Upper lobe of left lung (tissue), 6 donors: ENCODE data around the gene SGCE. TPM values are rescaled to one million over a fixed set of nuclear protein-coding genes. Genes with fewer than 3 reads are reported as not detected.
A peak's percentile ranks its signal among the peaks of the same experiment; 100 is the strongest.

Experiments
- ATAC-seq, 2 donors: fragments of 200-7000 bp; cut with Tn5 transposase; one replicate each; pipeline ENCODE4 v1.9.1; 2022; ENCODE audit warnings: mild to moderate bottlenecking in 2 of 2, moderate library complexity in 2 of 2; ENCODE audit not compliant: low FRiP score in 2 of 2
- DNase-seq, 2 donors: peaks; one replicate each; pipeline ENCODE4 v3.0.0-alpha.2; 2019 to 2020
- H3K27ac ChIP-seq, 4 donors: fragments of 200-600 bp; sonication (generic); one replicate each; pipeline ENCODE4 v1.5.1; 2016 to 2019
- H3K27me3 ChIP-seq, 4 donors: fragments of 200-600 bp; sonication (generic); one replicate each; pipeline ENCODE4 v1.5.1; 2017 to 2019
- H3K36me3 ChIP-seq, 4 donors: fragments of 200-600 bp; sonication (generic); one replicate each; pipeline ENCODE4 v1.5.1; 2016 to 2019
- H3K4me1 ChIP-seq, 4 donors: fragments of 200-600 bp; sonication (generic); one replicate each; pipeline ENCODE4 v1.5.1; 2018 to 2019
- H3K4me3 ChIP-seq, 4 donors: fragments of 200-600 bp; sonication (generic); one replicate each; pipeline ENCODE4 v1.5.1; 2017 to 2019; ENCODE audit warnings: mild to moderate bottlenecking in 2 of 4, moderate library complexity in 1 of 4
- H3K9me3 ChIP-seq, 4 donors: fragments of 200-600 bp; sonication (generic); one replicate each; pipeline ENCODE4 v1.5.1; 2018 to 2019
- EP300 ChIP-seq, 4 donors: sonication (generic); formaldehyde crosslinking; IDR thresholded peaks; one replicate each; pipeline ENCODE4 v1.5.1; 2017; ENCODE audit warnings: antibody characterized with exemption in 4 of 4, control low read depth in 2 of 4
- POLR2A ChIP-seq, 4 donors: fragments of 450-650 bp; IDR thresholded peaks; one replicate each; pipeline ENCODE4 v1.5.1; 2016 to 2017; ENCODE audit warnings: antibody characterized with exemption in 4 of 4, mild to moderate bottlenecking in 2 of 4
- POLR2AphosphoS5 ChIP-seq, 2 donors: sonication (generic); formaldehyde crosslinking; IDR thresholded peaks; one replicate each; pipeline ENCODE4 v1.5.1; 2017; ENCODE audit warnings: antibody characterized with exemption in 2 of 2
- WGBS, 2 donors: methylation state at CpG; one replicate each; pipeline ENCODE4 v1.1.5; 2017 to 2018; 5-methylcytosine and 5-hydroxymethylcytosine counted together
- total RNA-seq, 6 donors: library from RNA; depleted of rRNA in 4 of 6; stranded (reverse); fragments of >200 nt in 4 of 6; gene quantifications; one replicate each; pipeline versions ENCODE4 v1.1.0 to v1.2.1, GENCODE V29; 2016 to 2021
- TF ChIP-seq, protein P1 (sequence below), 6 experiments: fragments of 450-650 bp in 4 of 6; fragments of 200-600 bp in 2 of 6; sonication (generic) in 2 of 6; IDR thresholded peaks; one replicate each; pipeline ENCODE4 v1.5.1; 2016 to 2019; ENCODE audit warnings: antibody characterized with exemption in 6 of 6
- donor health status: DM: no; HTN: no; CAD: no; lungs with moderate emphysema.
- donor health status: DM: no; HTN: yes; CAD: no; lungs with severe emphysema.

SGCE gene
- total RNA-seq, 6 donors from 2014 or later, result 42.8 to 136 (median 68.1) TPM

GRCh38 chr7:94632338-94633013 is 23.5 kb downstream of the SGCE start:
- no peak for TF ChIP-seq POLR2A (IDR thresholded peaks at IDR 0.05)
- Histone ChIP-seq H3K4me1 (peaks cover 0 to 13% (median 0%) of the 10 kb centered on the region in 4 donors), H3K4me3 (no peak overlapping the region), H3K36me3 (no peaks in the 10 kb centered on the region), H3K27me3 (no peaks in the 10 kb centered on the region), H3K9me3 (no peaks in the 10 kb centered on the region), H3K27ac (no peak overlapping the region)
- ATAC-seq (no peak), DNase-seq (no peak)
- 35 to 45% methylated on average over 5 of the region's 5 CpGs for WGBS, 2 donors

GRCh38 chr7:94630855-94631254 is 25.1 kb downstream of the SGCE start:
- no peak overlapping the region for H3K4me3 ChIP-seq
- peaks cover 0 to 13% (median 0%) of the 10 kb centered on the region in 4 donors for H3K4me1 ChIP-seq
- TF ChIP-seq POLR2A (IDR thresholded peaks at IDR 0.05) (no peak), EP300 (IDR thresholded peaks at IDR 0.05) (no peak), POLR2AphosphoS5 (IDR thresholded peaks at IDR 0.05) (no peak)
- no peak for DNase-seq
- no peak overlapping the region for H3K27ac ChIP-seq
- no peaks in the 10 kb centered on the region for H3K36me3 ChIP-seq
- no peaks in the 10 kb centered on the region for H3K9me3 ChIP-seq
- H3K27me3 ChIP-seq, result no peaks in the 10 kb centered on the region
- no peak for ATAC-seq
- 61 to 65% methylated on average over 4 of the region's 4 CpGs for WGBS, 2 donors

- H3K27ac ChIP-seq, result no peak overlapping the region
- no peak overlapping the region for H3K4me3 ChIP-seq
- H3K4me1 ChIP-seq, result peaks cover 0 to 9% (median 3%) of the 10 kb centered on the region in 4 donors
- H3K27me3 ChIP-seq, result no peaks in the 10 kb centered on the region
- no peaks in the 10 kb centered on the region for H3K9me3 ChIP-seq
- ATAC-seq (no peak), DNase-seq (no peak)
- TF ChIP-seq, protein P1, sequence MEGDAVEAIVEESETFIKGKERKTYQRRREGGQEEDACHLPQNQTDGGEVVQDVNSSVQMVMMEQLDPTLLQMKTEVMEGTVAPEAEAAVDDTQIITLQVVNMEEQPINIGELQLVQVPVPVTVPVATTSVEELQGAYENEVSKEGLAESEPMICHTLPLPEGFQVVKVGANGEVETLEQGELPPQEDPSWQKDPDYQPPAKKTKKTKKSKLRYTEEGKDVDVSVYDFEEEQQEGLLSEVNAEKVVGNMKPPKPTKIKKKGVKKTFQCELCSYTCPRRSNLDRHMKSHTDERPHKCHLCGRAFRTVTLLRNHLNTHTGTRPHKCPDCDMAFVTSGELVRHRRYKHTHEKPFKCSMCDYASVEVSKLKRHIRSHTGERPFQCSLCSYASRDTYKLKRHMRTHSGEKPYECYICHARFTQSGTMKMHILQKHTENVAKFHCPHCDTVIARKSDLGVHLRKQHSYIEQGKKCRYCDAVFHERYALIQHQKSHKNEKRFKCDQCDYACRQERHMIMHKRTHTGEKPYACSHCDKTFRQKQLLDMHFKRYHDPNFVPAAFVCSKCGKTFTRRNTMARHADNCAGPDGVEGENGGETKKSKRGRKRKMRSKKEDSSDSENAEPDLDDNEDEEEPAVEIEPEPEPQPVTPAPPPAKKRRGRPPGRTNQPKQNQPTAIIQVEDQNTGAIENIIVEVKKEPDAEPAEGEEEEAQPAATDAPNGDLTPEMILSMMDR (IDR thresholded peaks at IDR 0.05), result no peak
- TF ChIP-seq POLR2AphosphoS5 (IDR thresholded peaks at IDR 0.05), result no peak
- peaks cover 0 to 4% (median 0%) of the 10 kb centered on the region in 4 donors for H3K36me3 ChIP-seq
- WGBS, 2 donors, result 62 to 69% methylated on average over 3 of the region's 3 CpGs
These were observed 32.1 kb downstream of the SGCE start for GRCh38 chr7:94623820-94624219.

- no peak for DNase-seq
- no peaks in the 10 kb centered on the region for H3K27me3 ChIP-seq
- no peak overlapping the region for H3K27ac ChIP-seq
- peaks cover 0 to 8% (median 0%) of the 10 kb centered on the region in 4 donors for H3K36me3 ChIP-seq
- peaks cover 0 to 9% (median 3%) of the 10 kb centered on the region in 4 donors for H3K4me1 ChIP-seq
- no peaks in the 10 kb centered on the region for H3K9me3 ChIP-seq
- no peak for ATAC-seq
- TF ChIP-seq EP300 (IDR thresholded peaks at IDR 0.05) (no peak), POLR2AphosphoS5 (IDR thresholded peaks at IDR 0.05) (no peak), POLR2A (IDR thresholded peaks at IDR 0.05) (no peak)
- TF ChIP-seq, protein P1 (IDR thresholded peaks at IDR 0.05), result no peak
- no peak overlapping the region for H3K4me3 ChIP-seq
- WGBS, 2 donors, result 93 to 97% methylated on average over 2 of the region's 2 CpGs
These were observed 34.8 kb downstream of the SGCE start for GRCh38 chr7:94621120-94621519.

- H3K27ac ChIP-seq, result no peak overlapping the region
- H3K4me3 ChIP-seq, result no peak overlapping the region
- peaks cover 0 to 9% (median 3%) of the 10 kb centered on the region in 4 donors for H3K4me1 ChIP-seq
- H3K9me3 ChIP-seq, result no peaks in the 10 kb centered on the region
- TF ChIP-seq POLR2AphosphoS5 (IDR thresholded peaks at IDR 0.05), result peak; percentile 11 to 19
- TF ChIP-seq, protein P1 (IDR thresholded peaks at IDR 0.05), result no peak
- DNase-seq (peak in 1 of 2 donors; percentile 70), ATAC-seq (peak; percentile 67 to 89)
- peaks cover 0 to 8% (median 0%) of the 10 kb centered on the region in 4 donors for H3K36me3 ChIP-seq
- H3K27me3 ChIP-seq, result no peaks in the 10 kb centered on the region
- WGBS, 2 donors, result 23 to 42% methylated on average over 2 of the region's 2 CpGs
These were observed 35.2 kb downstream of the SGCE start for GRCh38 chr7:94620703-94621118.

DNA sequence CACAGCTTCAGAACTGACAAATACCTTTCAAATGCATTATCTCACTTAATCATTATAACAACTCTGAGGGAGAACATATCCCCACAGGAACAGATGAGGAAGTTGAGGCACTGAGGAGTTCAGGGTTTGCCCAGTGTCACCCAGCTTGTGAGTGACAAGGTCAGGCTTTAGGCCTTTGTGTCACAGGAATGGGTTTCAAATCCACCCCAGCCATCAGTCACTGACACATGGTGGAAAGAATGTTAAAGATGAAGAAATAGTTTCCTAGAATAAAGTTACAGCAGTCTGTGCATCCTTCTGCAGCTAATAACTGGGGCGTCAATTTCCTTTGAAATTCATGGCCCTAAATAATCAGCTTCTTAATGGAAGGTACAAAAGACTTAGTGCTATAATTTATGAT is 37.8 kb downstream of the SGCE start:
- H3K36me3 ChIP-seq, result peaks cover 0 to 8% (median 0%) of the 10 kb centered on the region in 4 donors
- 93 to 100% methylated on average over 1 of the region's 1 CpG for WGBS, 2 donors
- H3K4me1 ChIP-seq, result peaks cover 0 to 9% (median 3%) of the 10 kb centered on the region in 4 donors
- TF ChIP-seq POLR2A (IDR thresholded peaks at IDR 0.05) (no peak), EP300 (IDR thresholded peaks at IDR 0.05) (no peak), POLR2AphosphoS5 (IDR thresholded peaks at IDR 0.05) (no peak)
- TF ChIP-seq, protein P1 (IDR thresholded peaks at IDR 0.05), result no peak
- ATAC-seq (no peak), DNase-seq (no peak)
- no peaks in the 10 kb centered on the region for H3K27me3 ChIP-seq
- H3K4me3 ChIP-seq, result no peak overlapping the region
- no peaks in the 10 kb centered on the region for H3K9me3 ChIP-seq
- no peak overlapping the region for H3K27ac ChIP-seq
